H9 (cell line): ENCODE results near the gene ZBTB17. TPM values are rescaled to one million over a fixed set of nuclear protein-coding genes. Genes with fewer than 3 reads are reported as not detected.

ENCODE experiments used
- DNase-seq: peaks from one replicate; pipeline ENCODE4 v3.0.0-alpha.2; 2017
- H2AFZ ChIP-seq: one replicate; pipeline ENCODE4 v1.6.1; 2013; ENCODE audit warnings: mild to moderate bottlenecking, low read length, control low read depth, moderate library complexity
- H2AK5ac ChIP-seq: 2 replicates; pipeline ENCODE4 v1.6.1; 2013; ENCODE audit warnings: low read length, control low read depth, mixed read lengths; ENCODE audit not compliant: insufficient read length
- H2BK120ac ChIP-seq: one replicate; pipeline ENCODE4 v1.6.1; 2013; ENCODE audit warnings: low read depth, mild to moderate bottlenecking, low read length, control low read depth, inconsistent platforms; ENCODE audit not compliant: poor library complexity, severe bottlenecking
- H2BK12ac ChIP-seq: 2 replicates; pipeline ENCODE4 v1.6.1; 2013; ENCODE audit warnings: low read length, control low read depth, mixed read lengths, low read depth; ENCODE audit not compliant: insufficient read length
- H2BK15ac ChIP-seq: 2 replicates; pipeline ENCODE4 v1.6.1; 2013; ENCODE audit warnings: low read depth, low read length, control low read depth
- H2BK20ac ChIP-seq: one replicate; pipeline ENCODE4 v1.6.1; 2013; ENCODE audit warnings: low read depth, mild to moderate bottlenecking, low read length, control low read depth, inconsistent platforms; ENCODE audit not compliant: poor library complexity, severe bottlenecking
- H2BK5ac ChIP-seq: 2 replicates; pipeline ENCODE4 v1.6.1; 2013; ENCODE audit warnings: low read length, control low read depth, mixed read lengths; ENCODE audit not compliant: insufficient read length
- H3K14ac ChIP-seq: 2 replicates; pipeline ENCODE4 v1.6.1; 2013; ENCODE audit warnings: low read length, control low read depth; ENCODE audit not compliant: insufficient read depth
- H3K18ac ChIP-seq: 2 replicates; pipeline ENCODE4 v1.6.1; 2013; ENCODE audit warnings: low read depth, mild to moderate bottlenecking, mixed read lengths, low read length, control low read depth; ENCODE audit not compliant: insufficient read length
- H3K23ac ChIP-seq: 2 replicates; pipeline ENCODE4 v1.6.1; 2013; ENCODE audit warnings: low read length, control low read depth, mixed read lengths, low read depth; ENCODE audit not compliant: insufficient read length
- H3K23me2 ChIP-seq: 2 replicates; pipeline ENCODE4 v1.6.1; 2013; ENCODE audit warnings: low read depth, mild to moderate bottlenecking, mixed read lengths, low read length, control low read depth; ENCODE audit not compliant: insufficient read length, poor library complexity, severe bottlenecking
- H3K27ac ChIP-seq: 2 replicates; pipeline ENCODE4 v1.5.1; 2013; ENCODE audit warnings: low read length, control low read depth, mixed read lengths, low read depth; ENCODE audit not compliant: insufficient read length
- H3K27me3 ChIP-seq: 2 replicates; pipeline ENCODE4 v1.6.1; 2013; ENCODE audit warnings: low read length, control low read depth, inconsistent platforms; ENCODE audit not compliant: insufficient read depth
- H3K4ac ChIP-seq: 2 replicates; pipeline ENCODE4 v1.6.1; 2013; ENCODE audit warnings: low read depth, mild to moderate bottlenecking, control low read depth, inconsistent platforms, low read length, moderate library complexity
- H3K4me1 ChIP-seq: 2 replicates; pipeline ENCODE4 v1.6.1; 2013; ENCODE audit warnings: low read length, control low read depth, inconsistent platforms; ENCODE audit not compliant: insufficient read depth
- H3K4me2 ChIP-seq: 2 replicates; pipeline ENCODE4 v1.6.1; 2013; ENCODE audit warnings: low read length, control low read depth, mixed read lengths; ENCODE audit not compliant: insufficient read length, insufficient read depth
- H3K56ac ChIP-seq: 2 replicates; pipeline ENCODE4 v1.6.1; 2013; ENCODE audit warnings: low read depth, mild to moderate bottlenecking, mixed read lengths, low read length, control low read depth; ENCODE audit not compliant: insufficient read length
- H3K79me1 ChIP-seq: 2 replicates; pipeline ENCODE4 v1.6.1; 2013; ENCODE audit warnings: low read depth, mild to moderate bottlenecking, moderate library complexity, low read length, control low read depth, inconsistent platforms; ENCODE audit not compliant: insufficient read depth, poor library complexity, severe bottlenecking
- H3K79me2 ChIP-seq: 2 replicates; pipeline ENCODE4 v1.6.1; 2013; ENCODE audit warnings: low read length, control low read depth, inconsistent platforms; ENCODE audit not compliant: insufficient read depth
- H3K9ac ChIP-seq: 2 replicates; pipeline ENCODE4 v1.6.1; 2013; ENCODE audit warnings: low read length, control low read depth, mixed read lengths; ENCODE audit not compliant: insufficient read length; ENCODE audit errors: extremely low read depth
- H3K9me3 ChIP-seq: one replicate; pipeline ENCODE4 v1.6.1; 2013; ENCODE audit warnings: low read depth, low read length, inconsistent platforms; ENCODE audit not compliant: control insufficient read depth
- H3T11ph ChIP-seq: one replicate; pipeline ENCODE4 v1.6.1; 2013; ENCODE audit warnings: mild to moderate bottlenecking, low read length, control low read depth, inconsistent platforms
- H4K20me1 ChIP-seq: one replicate; pipeline ENCODE4 v1.6.1; 2013; ENCODE audit not compliant: control insufficient read depth, insufficient read length, insufficient read depth
- H4K5ac ChIP-seq: 2 replicates; pipeline ENCODE4 v1.6.1; 2013; ENCODE audit warnings: low read depth, mild to moderate bottlenecking, mixed read lengths, low read length, control low read depth; ENCODE audit not compliant: insufficient read length
- H4K8ac ChIP-seq: replicated peaks from 2 replicates; pipeline ENCODE4 v1.6.1; 2013; ENCODE audit warnings: low read length, control low read depth, mixed read lengths, low read depth; ENCODE audit not compliant: insufficient read length
- H4K91ac ChIP-seq: 2 replicates; pipeline ENCODE4 v1.6.1; 2013; ENCODE audit warnings: low read depth, mild to moderate bottlenecking, moderate library complexity, mixed read lengths, low read length, control low read depth; ENCODE audit not compliant: insufficient read length
- H3K27ac Mint-ChIP-seq, 3 experiments: 2 replicates in 2 of 3; 3 replicates in 1 of 3; pipeline ENCODE4 v1.8.0; 2020 to 2021; ENCODE audit warnings: mixed read lengths in 3 of 3, mild to moderate bottlenecking in 1 of 3, moderate library complexity in 1 of 3
- H3K27me3 Mint-ChIP-seq: 2 replicates; pipeline ENCODE4 v1.8.0; 2021; ENCODE audit warnings: low read depth, mild to moderate bottlenecking, moderate library complexity, mixed read lengths
- H3K36me3 Mint-ChIP-seq, 3 experiments: 2 replicates in 2 of 3; 3 replicates in 1 of 3; pipeline ENCODE4 v1.8.0; 2020 to 2021; ENCODE audit warnings: low read depth in 3 of 3, mixed read lengths in 3 of 3; ENCODE audit not compliant: insufficient read depth in 1 of 3
- H3K4me1 Mint-ChIP-seq, 2 experiments: 2 replicates each; pipeline ENCODE4 v1.8.0; 2020; ENCODE audit warnings: mixed read lengths in 2 of 2
- H3K4me3 Mint-ChIP-seq, 2 experiments: 2 replicates in 1 of 2; 3 replicates in 1 of 2; pipeline ENCODE4 v1.8.0; 2020 to 2021; ENCODE audit warnings: mild to moderate bottlenecking in 2 of 2, mixed read lengths in 2 of 2, moderate library complexity in 1 of 2
- H3K9me3 Mint-ChIP-seq, 2 experiments: 2 replicates in 1 of 2; 3 replicates in 1 of 2; pipeline ENCODE4 v1.8.0; 2020; ENCODE audit warnings: mild to moderate bottlenecking in 2 of 2, mixed read lengths in 2 of 2, moderate library complexity in 1 of 2
- WGBS: extraction: QIAGEN DNeasy Blood & Tissue Kit; methylation state at CpG from one replicate; pipeline ENCODE4 v1.1.7; 2013; ENCODE audit warnings: missing lambda C conversion rate, low lambda C conversion rate, mixed read lengths; ENCODE audit not compliant: insufficient read length; ENCODE audit errors: extremely low coverage; 5-methylcytosine and 5-hydroxymethylcytosine counted together
- total RNA-seq: library from RNA; stranded (reverse); gene quantifications from 2 replicates; pipeline ENCODE4 v1.2.1, GENCODE V29; 2021
- TF ChIP-seq, protein P1 (sequence below): fragments of 200-600 bp; sonication (generic); conservative IDR thresholded peaks from 3 replicates; pipeline ENCODE4 v1.8.0; 2021; ENCODE audit warnings: antibody characterized with exemption, mild to moderate bottlenecking

The ZBTB17 gene
- total RNA-seq, 1 experiment from 2014 or later = 16.5 TPM

DNA sequence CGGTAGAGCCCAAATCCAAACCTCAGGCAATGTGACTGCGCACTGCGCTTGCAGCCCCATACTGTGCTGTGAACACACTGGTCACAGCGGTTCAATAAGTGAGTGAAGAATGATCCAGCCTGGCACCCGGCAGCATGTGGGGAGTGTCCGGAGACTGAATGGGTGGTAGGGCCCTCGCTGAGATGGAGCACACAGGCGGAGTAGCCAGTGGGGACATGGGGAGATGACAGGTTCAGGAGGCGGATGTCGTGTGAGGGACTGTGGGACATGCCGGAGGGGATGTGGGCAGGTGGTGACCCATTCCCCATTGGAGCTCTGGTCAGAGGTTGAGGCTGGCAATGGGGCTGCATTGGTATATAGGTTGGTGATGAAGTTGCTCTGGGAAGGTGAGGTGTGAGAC lies 33.8 kb upstream of the ZBTB17 start:
- H4K5ac ChIP-seq = no peak overlapping the region
- H3K4me1 Mint-ChIP-seq = peaks cover 20 to 23% of the 10 kb centered on the region in 2 experiments
- no peak overlapping the region for H3K4me3 Mint-ChIP-seq
- H2BK12ac ChIP-seq = no peak overlapping the region
- H4K8ac ChIP-seq = no peak overlapping the region
- no peaks in the 10 kb centered on the region for H3K36me3 Mint-ChIP-seq
- no peak overlapping the region for H3K27ac ChIP-seq
- no peak overlapping the region for H2AK5ac ChIP-seq
- H2BK20ac ChIP-seq = no peak overlapping the region
- no peak overlapping the region for H3K23ac ChIP-seq
- H4K20me1 ChIP-seq = no peaks in the 10 kb centered on the region
- no peak overlapping the region for H3K18ac ChIP-seq
- no peaks in the 10 kb centered on the region for H3K23me2 ChIP-seq
- no peak overlapping the region for H2BK15ac ChIP-seq
- no CpG with 5 or more reads among the region's 11 CpGs for WGBS
- H3K27ac Mint-ChIP-seq = no peak overlapping the region
- no peaks in the 10 kb centered on the region for H3K9me3 Mint-ChIP-seq
- H4K91ac ChIP-seq = no peak overlapping the region
- DNase-seq = peak; percentile 26
- H3K9ac ChIP-seq = no peak overlapping the region
- TF ChIP-seq, protein P1, sequence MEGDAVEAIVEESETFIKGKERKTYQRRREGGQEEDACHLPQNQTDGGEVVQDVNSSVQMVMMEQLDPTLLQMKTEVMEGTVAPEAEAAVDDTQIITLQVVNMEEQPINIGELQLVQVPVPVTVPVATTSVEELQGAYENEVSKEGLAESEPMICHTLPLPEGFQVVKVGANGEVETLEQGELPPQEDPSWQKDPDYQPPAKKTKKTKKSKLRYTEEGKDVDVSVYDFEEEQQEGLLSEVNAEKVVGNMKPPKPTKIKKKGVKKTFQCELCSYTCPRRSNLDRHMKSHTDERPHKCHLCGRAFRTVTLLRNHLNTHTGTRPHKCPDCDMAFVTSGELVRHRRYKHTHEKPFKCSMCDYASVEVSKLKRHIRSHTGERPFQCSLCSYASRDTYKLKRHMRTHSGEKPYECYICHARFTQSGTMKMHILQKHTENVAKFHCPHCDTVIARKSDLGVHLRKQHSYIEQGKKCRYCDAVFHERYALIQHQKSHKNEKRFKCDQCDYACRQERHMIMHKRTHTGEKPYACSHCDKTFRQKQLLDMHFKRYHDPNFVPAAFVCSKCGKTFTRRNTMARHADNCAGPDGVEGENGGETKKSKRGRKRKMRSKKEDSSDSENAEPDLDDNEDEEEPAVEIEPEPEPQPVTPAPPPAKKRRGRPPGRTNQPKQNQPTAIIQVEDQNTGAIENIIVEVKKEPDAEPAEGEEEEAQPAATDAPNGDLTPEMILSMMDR = no peak
- H3K27me3 ChIP-seq = no peaks in the 10 kb centered on the region
- H3K4ac ChIP-seq = no peak overlapping the region
- peaks cover 8% of the 10 kb centered on the region; the same call in 1 of the 2 replicates for H3K4me1 ChIP-seq
- H3K9me3 ChIP-seq = no peaks in the 10 kb centered on the region
- no peak overlapping the region for H2AFZ ChIP-seq
- no peak overlapping the region for H2BK5ac ChIP-seq
- H3K56ac ChIP-seq = no peak overlapping the region
- H3K14ac ChIP-seq = no peak overlapping the region
- H3T11ph ChIP-seq = no peak overlapping the region
- H3K4me2 ChIP-seq = no peak overlapping the region
- peaks cover 17% of the 10 kb centered on the region for H3K27me3 Mint-ChIP-seq
- H3K79me1 ChIP-seq = no peaks in the 10 kb centered on the region
- no peaks in the 10 kb centered on the region for H3K79me2 ChIP-seq
- H2BK120ac ChIP-seq = no peak overlapping the region
